Loucy (cell line): ENCODE measurements around the gene CAPN8.

Source experiments
- H2AFZ ChIP-seq: fragments of 200-600 bp; sonication (generic); 2 replicates; pipeline ENCODE4 v1.6.0; 2016; ENCODE audit warnings: antibody characterized with exemption, mild to moderate bottlenecking, low read length, moderate library complexity
- H3F3A ChIP-seq: fragments of 200-600 bp; 2 replicates; pipeline ENCODE4 v1.6.0; 2016; ENCODE audit warnings: antibody characterized with exemption, low read depth, mild to moderate bottlenecking
- H3K27me3 ChIP-seq: fragments of 200-600 bp; sonication (generic); 2 replicates; pipeline ENCODE4 v1.6.1; 2014; ENCODE audit warnings: low read length, mild to moderate bottlenecking; ENCODE audit not compliant: insufficient read depth, poor library complexity, severe bottlenecking
- H3K36me3 ChIP-seq: fragments of 200-600 bp; sonication (generic); 2 replicates; pipeline ENCODE4 v1.6.1; 2016; ENCODE audit warnings: low read length; ENCODE audit not compliant: insufficient read depth
- H3K4me1 ChIP-seq: fragments of 200-600 bp; sonication (generic); 2 replicates; pipeline ENCODE4 v1.5.1; 2014; ENCODE audit warnings: low read length, mild to moderate bottlenecking; ENCODE audit not compliant: insufficient read depth, poor library complexity, severe bottlenecking
- H3K4me2 ChIP-seq: fragments of 200-600 bp; sonication (generic); 2 replicates; pipeline ENCODE4 v1.6.0; 2014; ENCODE audit warnings: antibody characterized with exemption, low read length, low read depth, mild to moderate bottlenecking; ENCODE audit not compliant: poor library complexity, severe bottlenecking
- H3K4me3 ChIP-seq: fragments of 200-600 bp; sonication (generic); 2 replicates; pipeline ENCODE4 v1.5.1; 2014; ENCODE audit warnings: low read length, mild to moderate bottlenecking, mixed read lengths; ENCODE audit not compliant: poor library complexity, severe bottlenecking
- H3K79me2 ChIP-seq: fragments of 200-600 bp; sonication (generic); 2 replicates; pipeline ENCODE4 v1.6.1; 2014; ENCODE audit warnings: low read length; ENCODE audit not compliant: insufficient read depth
- H3K9ac ChIP-seq: fragments of 200-600 bp; sonication (generic); 2 replicates; pipeline ENCODE4 v1.6.0; 2014; ENCODE audit warnings: mild to moderate bottlenecking, low read depth, low read length, moderate library complexity; ENCODE audit not compliant: poor library complexity, severe bottlenecking
- H3K9me2 ChIP-seq: fragments of 200-600 bp; sonication (generic); replicated peaks from 2 replicates; pipeline ENCODE4 v1.6.1; 2016; ENCODE audit warnings: low read depth, low read length, mixed read lengths
- H3K9me3 ChIP-seq: fragments of 200-600 bp; sonication (generic); 2 replicates; pipeline ENCODE4 v1.6.1; 2014; ENCODE audit warnings: mild to moderate bottlenecking, antibody characterized with exemption, low read length, low read depth; ENCODE audit not compliant: insufficient read depth
- H4K20me1 ChIP-seq: fragments of 200-600 bp; sonication (generic); 2 replicates; pipeline ENCODE4 v1.6.0; 2014; ENCODE audit warnings: antibody characterized with exemption, low read length, mild to moderate bottlenecking; ENCODE audit not compliant: insufficient read depth, poor library complexity, severe bottlenecking
- EZH2phosphoT487 ChIP-seq: fragments of 200-600 bp; IDR thresholded peaks from 2 replicates; pipeline ENCODE4 v1.6.1; 2018; ENCODE audit warnings: antibody characterized with exemption, mild to moderate bottlenecking, moderate library complexity, borderline replicate concordance
- TF ChIP-seq, protein P1 (sequence below): fragments of 200-600 bp; sonication (generic); conservative IDR thresholded peaks from 2 replicates; pipeline ENCODE4 v1.5.1; 2014; ENCODE audit warnings: mild to moderate bottlenecking, antibody characterized with exemption, low read length

CAPN8 gene

DNA sequence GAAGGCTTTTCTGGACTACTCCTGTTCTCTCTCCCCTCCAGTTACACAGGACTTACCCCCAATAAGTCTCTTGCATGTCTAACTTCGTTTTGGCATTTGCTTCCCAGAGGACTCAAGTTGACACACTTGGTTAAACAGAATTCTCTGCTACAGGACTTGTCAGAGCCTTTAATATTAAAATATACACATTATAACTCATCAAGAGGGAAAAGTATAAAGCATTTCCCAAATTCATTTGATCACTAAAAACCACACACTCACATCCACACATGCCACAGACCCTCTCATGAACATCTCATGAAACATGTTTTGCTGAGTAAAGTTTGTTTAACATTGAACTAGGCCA is 38.1 kb upstream of the CAPN8 start:
- Histone ChIP-seq H3K4me3 (no peak overlapping the region), H3K36me3 (no peaks in the 10 kb centered on the region), H3K27me3 (no peaks in the 10 kb centered on the region), H3K79me2 (no peaks in the 10 kb centered on the region), H3K4me2 (no peak overlapping the region), H3K4me1 (no peaks in the 10 kb centered on the region), H3K9ac (no peak overlapping the region), H2AFZ (no peak overlapping the region), H3F3A (no peaks in the 10 kb centered on the region), H3K9me3 (no peaks in the 10 kb centered on the region), H4K20me1 (no peaks in the 10 kb centered on the region), H3K9me2 (no peaks in the 10 kb centered on the region)
- no peak for TF ChIP-seq EZH2phosphoT487
- TF ChIP-seq, protein P1, sequence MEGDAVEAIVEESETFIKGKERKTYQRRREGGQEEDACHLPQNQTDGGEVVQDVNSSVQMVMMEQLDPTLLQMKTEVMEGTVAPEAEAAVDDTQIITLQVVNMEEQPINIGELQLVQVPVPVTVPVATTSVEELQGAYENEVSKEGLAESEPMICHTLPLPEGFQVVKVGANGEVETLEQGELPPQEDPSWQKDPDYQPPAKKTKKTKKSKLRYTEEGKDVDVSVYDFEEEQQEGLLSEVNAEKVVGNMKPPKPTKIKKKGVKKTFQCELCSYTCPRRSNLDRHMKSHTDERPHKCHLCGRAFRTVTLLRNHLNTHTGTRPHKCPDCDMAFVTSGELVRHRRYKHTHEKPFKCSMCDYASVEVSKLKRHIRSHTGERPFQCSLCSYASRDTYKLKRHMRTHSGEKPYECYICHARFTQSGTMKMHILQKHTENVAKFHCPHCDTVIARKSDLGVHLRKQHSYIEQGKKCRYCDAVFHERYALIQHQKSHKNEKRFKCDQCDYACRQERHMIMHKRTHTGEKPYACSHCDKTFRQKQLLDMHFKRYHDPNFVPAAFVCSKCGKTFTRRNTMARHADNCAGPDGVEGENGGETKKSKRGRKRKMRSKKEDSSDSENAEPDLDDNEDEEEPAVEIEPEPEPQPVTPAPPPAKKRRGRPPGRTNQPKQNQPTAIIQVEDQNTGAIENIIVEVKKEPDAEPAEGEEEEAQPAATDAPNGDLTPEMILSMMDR: no peak

DNA sequence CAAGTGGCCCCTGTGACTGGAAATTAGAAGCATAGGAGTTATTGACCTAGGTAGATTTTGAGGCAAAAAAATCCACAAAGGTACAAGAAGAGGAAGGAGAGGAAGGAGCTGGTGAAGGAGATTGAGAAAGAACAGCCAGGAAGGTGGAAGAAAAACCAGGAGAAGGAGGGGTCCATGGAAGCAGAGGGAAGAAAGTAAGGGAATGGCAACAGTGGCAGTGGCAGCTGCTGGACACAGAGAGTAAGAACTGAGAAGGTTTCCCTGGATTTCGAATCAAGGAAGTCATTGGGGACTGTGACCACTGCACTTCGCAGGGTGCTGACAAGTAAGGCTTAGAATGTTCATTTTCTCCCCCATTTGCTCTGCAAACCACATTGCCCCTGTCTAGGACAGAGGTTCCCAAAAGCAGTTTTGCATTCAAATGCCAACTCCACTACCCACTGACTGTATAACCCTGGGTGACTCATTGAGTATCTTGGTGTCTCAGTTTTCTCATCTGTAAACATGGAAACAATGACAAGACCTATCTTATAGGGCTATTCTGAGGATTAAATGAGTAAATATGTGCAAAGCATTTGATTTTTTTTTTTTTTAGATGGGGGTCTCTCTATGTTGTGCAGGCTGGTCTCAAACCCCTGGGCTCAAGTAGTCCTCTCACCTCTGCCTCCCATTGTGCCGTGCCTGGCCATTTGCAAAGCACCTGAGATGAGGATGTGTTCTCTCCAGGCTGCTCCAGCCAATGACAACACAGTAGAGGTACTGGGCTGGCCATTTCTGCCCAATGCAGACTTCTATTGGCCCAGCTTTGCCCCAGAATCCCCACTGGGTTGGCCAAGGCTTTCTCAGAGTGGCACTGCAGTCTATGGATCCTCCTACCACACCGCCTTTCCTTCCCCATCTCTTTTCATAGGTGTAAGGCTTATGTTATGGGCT is 37.5 kb upstream of the CAPN8 start:
- H3F3A ChIP-seq: no peaks in the 10 kb centered on the region
- no peaks in the 10 kb centered on the region for H3K9me2 ChIP-seq
- no peaks in the 10 kb centered on the region for H3K36me3 ChIP-seq
- no peak overlapping the region for H3K9ac ChIP-seq
- no peaks in the 10 kb centered on the region for H3K9me3 ChIP-seq
- no peaks in the 10 kb centered on the region for H3K79me2 ChIP-seq
- no peak overlapping the region for H2AFZ ChIP-seq
- H3K27me3 ChIP-seq: no peaks in the 10 kb centered on the region
- no peaks in the 10 kb centered on the region for H3K4me1 ChIP-seq
- H4K20me1 ChIP-seq: no peaks in the 10 kb centered on the region
- H3K4me3 ChIP-seq: no peak overlapping the region
- TF ChIP-seq EZH2phosphoT487: no peak
- TF ChIP-seq, protein P1: no peak
- no peak overlapping the region for H3K4me2 ChIP-seq

DNA sequence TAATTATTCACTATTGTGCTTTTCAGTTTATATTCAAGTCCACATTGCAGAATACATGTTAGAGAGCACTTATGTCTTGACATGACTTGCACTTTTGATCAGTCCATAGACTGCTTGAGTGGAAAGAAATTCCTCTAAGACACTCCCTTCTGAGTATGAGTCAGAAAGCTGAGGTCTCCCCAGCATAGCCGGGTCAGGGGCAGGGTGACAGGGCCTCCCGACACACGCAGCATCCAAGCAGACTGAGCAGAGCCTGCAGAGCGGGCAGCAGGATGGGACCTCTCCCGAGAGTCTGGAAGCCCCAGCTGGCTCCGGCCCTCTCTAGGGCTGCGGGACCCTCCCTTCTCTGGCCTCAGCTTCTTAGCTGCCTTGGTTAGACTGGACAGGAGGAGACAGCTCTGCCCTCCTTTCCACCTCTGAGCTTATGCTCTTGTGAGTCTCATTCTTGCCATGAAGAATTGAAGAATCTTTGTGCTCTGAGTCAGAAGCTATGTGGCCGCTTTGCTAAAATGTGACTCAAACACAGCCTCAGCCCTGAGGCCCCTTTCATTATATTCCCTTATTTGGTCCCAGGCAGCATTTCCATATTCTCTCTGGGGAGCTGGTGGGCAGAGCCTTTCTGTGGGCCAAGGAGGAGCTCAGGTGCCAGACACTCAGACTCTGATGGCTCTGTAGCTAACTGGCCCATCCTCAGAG is 35.6 kb upstream of the CAPN8 start:
- no peaks in the 10 kb centered on the region for H3K27me3 ChIP-seq
- no peak overlapping the region for H3K9ac ChIP-seq
- no peaks in the 10 kb centered on the region for H3K36me3 ChIP-seq
- no peaks in the 10 kb centered on the region for H4K20me1 ChIP-seq
- H3K9me3 ChIP-seq: no peaks in the 10 kb centered on the region
- no peaks in the 10 kb centered on the region for H3K79me2 ChIP-seq
- no peak overlapping the region for H3K4me2 ChIP-seq
- no peak overlapping the region for H3K4me3 ChIP-seq
- TF ChIP-seq, protein P1: no peak
- no peak for TF ChIP-seq EZH2phosphoT487
- H3K9me2 ChIP-seq: no peaks in the 10 kb centered on the region
- no peaks in the 10 kb centered on the region for H3K4me1 ChIP-seq
- H3F3A ChIP-seq: no peaks in the 10 kb centered on the region
- H2AFZ ChIP-seq: no peak overlapping the region
